M059J (cell line): ENCODE results near the gene SLC7A6OS. TPM values are rescaled to one million over a fixed set of nuclear protein-coding genes. Genes with fewer than 3 reads are reported as not detected.
"Not testable (repeated sequence)": the region's sequence is repeated elsewhere in the genome, so short reads cannot be mapped to it uniquely, and the experiment has no call there.

ENCODE experiments used
- DNase-seq: peaks from one replicate; pipeline ENCODE4 v3.0.0-alpha.2; 2012; ENCODE audit warnings: low read depth
- total RNA-seq: library from RNA; depleted of rRNA; stranded (reverse); fragments of >200 nt; shearing (Covaris generic); gene quantifications from 2 replicates; pipeline ENCODE4 v1.2.3, GENCODE V29; 2014

SLC7A6OS gene
- total RNA-seq, 1 experiment from 2014 or later: 13.2 TPM

DNA sequence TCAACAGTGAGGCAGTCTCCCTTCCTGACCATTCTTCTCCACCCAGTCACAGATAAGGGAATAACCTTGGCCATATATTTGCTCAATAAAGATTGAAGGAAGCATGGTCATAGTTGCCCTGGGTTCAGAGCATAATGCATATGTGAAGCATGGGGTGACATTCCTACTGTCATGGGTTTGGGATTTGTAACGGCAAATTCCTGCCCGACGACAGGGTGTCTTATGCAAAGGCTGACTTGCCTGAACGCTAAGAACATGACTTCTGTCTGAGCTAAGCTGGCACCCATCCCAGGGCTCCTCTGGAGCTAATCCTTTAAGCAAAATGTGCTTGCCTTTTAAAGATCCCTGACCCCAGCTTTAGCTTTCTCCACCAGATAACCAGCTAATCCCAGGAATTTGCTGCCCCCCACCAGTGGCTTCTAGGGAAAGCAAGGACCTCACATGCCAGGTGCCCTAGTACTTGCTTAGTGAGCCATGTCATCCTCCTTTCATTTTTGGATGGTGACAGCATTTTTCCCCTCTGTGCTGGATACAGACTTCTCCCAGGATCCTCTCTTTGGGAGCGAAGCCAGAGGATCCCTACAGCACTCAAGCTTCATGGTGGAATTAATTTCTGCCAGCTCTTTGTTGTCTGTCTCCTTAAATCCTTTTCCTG lies 11.7 kb downstream of the SLC7A6OS start:
- peak; percentile 62 for DNase-seq

GRCh38 chr16:68298312-68298711 lies 12.4 kb downstream of the SLC7A6OS start:
- no peak for DNase-seq

GRCh38 chr16:68297908-68298307 lies 12.8 kb downstream of the SLC7A6OS start:
- peak; percentile 13 for DNase-seq

DNA sequence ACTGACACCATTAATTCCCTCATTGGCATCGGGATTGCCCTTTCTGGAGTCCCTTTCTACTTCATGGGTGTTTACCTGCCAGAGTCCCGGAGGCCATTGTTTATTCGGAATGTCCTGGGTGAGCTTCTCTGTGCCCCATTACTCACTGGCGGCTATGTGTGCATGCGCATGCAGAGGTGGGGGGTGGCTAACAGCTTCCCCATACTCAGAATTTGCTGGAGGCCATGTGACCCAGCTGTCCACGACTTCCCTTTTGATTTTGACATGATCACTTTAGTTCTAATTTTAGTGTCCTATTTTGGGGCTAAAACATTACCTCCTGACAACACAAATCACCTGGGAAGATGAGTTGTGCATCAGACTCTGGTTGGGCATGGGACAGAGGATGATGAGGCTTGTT lies 14.1 kb downstream of the SLC7A6OS start:
- no peak for DNase-seq

- DNase-seq: no peak
Measured at GRCh38 chr16:68296291-68296690, 14.5 kb downstream of the SLC7A6OS start.

GRCh38 chr16:68292425-68292824 lies 18.3 kb downstream of the SLC7A6OS start:
- DNase-seq: no peak

DNA sequence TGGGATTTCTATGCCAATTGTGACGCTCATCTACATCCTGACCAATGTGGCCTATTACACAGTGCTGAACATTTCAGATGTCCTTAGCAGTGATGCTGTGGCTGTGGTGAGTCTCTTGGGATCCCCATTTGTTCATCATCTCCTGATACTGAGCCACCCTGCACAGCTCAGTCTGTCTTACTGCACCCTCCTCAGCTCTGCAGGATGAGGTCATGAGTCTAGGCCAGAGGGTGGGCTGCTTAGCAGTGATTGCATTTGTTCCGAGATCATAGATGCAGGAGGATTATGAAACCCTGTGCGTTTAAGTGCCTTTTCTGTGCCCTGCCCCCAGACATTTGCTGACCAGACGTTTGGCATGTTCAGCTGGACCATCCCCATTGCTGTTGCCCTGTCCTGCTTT lies 19.5 kb downstream of the SLC7A6OS start:
- DNase-seq: no peak

- DNase-seq: no peak
Measured at GRCh38 chr16:68290450-68290849, 20.3 kb downstream of the SLC7A6OS start.

GRCh38 chr16:68289621-68290329 lies 21.0 kb downstream of the SLC7A6OS start:
- DNase-seq: peak; percentile 79

DNA sequence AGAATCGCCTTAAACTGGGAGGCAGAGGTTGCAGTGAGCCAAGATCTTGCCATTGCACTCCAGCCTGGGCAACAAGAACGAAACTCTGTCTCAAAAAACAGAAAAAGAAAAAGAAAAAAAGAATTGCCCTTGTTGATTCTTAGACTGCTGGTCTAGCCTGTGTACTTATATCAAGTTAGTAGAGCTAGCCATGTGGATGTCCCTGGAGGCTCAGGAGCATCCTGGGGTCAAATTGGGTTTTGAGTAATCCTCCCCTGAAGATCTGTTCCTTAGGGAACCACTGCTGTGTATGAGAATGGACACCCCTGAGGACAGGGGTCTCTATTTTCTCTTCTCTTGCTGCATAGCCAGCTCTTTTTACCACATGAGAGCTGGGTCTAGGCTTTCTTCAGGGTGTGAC lies 21.5 kb downstream of the SLC7A6OS start:
- no peak for DNase-seq

GRCh38 chr16:68288796-68289195 lies 21.9 kb downstream of the SLC7A6OS start:
- not testable (repeated sequence) for DNase-seq

GRCh38 chr16:68288252-68288650 lies 22.5 kb downstream of the SLC7A6OS start:
- no peak for DNase-seq

- DNase-seq: peak; percentile 99
Measured at GRCh38 chr16:68287276-68288251, 23.2 kb downstream of the SLC7A6OS start.

GRCh38 chr16:68286153-68287074 lies 24.3 kb downstream of the SLC7A6OS start:
- no peak for DNase-seq

DNA sequence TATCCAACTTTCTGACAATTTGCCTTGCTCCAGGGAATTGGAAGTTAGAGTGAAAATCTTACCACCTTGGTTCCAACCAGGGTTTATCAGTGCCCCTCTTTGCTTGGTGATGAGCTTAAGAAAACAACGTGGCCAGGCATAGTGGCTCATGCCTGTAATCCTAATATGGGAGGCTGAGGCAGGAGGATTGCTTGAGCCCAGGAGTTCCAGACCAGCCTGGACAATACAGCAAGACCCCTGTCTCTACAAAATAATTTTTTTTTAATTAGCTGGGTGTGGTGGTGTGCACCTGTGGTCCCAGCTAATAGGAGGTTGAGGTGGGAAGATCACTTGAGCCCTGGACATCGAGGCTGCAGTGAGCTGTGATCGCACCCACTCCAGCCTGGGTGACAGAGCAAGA lies 25.1 kb downstream of the SLC7A6OS start:
- no peak for DNase-seq

GRCh38 chr16:68284847-68285246 lies 25.9 kb downstream of the SLC7A6OS start:
- no peak for DNase-seq

DNA sequence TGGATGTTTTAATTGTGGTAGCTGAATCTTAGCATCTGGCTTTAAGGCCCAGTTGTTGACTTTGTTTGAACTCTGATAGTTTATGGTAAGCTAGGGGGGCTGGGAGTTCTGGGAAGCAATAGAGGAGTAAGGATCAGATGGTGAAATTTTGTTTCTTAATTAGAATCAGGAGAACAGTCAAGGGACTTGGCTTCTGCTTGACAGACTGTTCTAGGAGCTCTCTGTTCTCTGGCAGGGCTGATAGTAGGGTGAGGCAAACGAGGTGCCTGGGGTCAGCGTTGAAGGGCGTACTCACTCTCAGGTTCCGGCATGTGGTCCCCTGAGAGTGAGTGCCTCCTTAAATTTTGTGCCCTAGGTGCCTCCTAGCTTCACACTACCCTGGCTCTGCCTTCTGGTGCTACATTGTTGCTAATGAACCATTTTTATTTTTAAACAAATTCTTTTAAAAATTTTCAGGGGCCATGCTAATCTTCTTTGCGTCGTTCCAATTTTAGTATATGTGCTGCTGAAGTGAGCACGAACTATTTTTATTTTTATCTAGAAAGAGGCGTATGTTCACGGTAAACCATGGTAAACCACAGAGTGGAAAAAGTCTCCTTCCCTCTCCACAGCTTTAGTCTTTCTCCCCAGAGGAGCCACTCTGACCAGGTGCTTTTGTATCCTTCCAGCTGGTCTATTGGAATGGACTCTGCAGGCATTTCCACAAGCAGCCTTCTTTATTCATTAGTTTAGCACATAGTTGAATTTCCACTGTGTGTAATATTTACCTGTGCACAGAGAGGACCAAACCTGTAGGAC lies 26.7 kb downstream of the SLC7A6OS start:
- DNase-seq: no peak

- no peak for DNase-seq
Measured at GRCh38 chr16:68283346-68283745, 27.4 kb downstream of the SLC7A6OS start.

DNA sequence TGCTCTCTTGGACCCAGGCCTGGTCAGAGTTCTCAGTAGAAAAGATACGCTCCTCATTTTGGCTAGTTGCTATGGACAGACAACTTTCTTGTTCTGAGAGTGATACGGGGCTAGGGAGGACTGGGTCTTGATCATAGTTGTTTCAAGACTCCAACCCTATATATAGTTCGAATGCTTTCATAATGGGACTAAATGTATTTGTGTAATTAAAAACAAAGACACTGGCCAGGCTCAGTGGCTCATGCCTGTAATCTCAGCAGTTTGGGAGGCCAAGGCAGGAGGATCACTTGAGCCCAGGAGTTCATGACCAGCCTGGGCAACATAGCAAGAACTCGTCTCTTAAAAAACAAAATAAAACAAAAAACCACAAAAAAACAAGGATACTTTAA lies 28.7 kb downstream of the SLC7A6OS start:
- no peak for DNase-seq

GRCh38 chr16:68281368-68282063 lies 29.2 kb downstream of the SLC7A6OS start:
- no peak for DNase-seq
